Neural crest cell (in vitro differentiated cells): ENCODE results near the gene GPER1. TPM values are rescaled to one million over a fixed set of nuclear protein-coding genes. Genes with fewer than 3 reads are reported as not detected.
"Not testable (repeated sequence)": the region's sequence is repeated elsewhere in the genome, so short reads cannot be mapped to it uniquely, and the experiment has no call there.

Source experiments
- DNase-seq: peaks from one replicate; pipeline ENCODE4 v3.0.0; 2021; ENCODE audit warnings: low read depth, mixed read lengths, low spot score
- H3K27ac Mint-ChIP-seq: one replicate; pipeline ENCODE4 v1.8.0; 2021; ENCODE audit warnings: mild to moderate bottlenecking, mixed read lengths; ENCODE audit not compliant: unreplicated experiment
- H3K27me3 Mint-ChIP-seq: 2 replicates; pipeline ENCODE4 v1.8.0; 2021; ENCODE audit warnings: low read depth, mild to moderate bottlenecking, mixed read lengths
- H3K36me3 Mint-ChIP-seq: 2 replicates; pipeline ENCODE4 v1.8.0; 2021; ENCODE audit warnings: low read depth, mild to moderate bottlenecking, mixed read lengths
- H3K4me1 Mint-ChIP-seq: 2 replicates; pipeline ENCODE4 v1.8.0; 2021; ENCODE audit warnings: mixed read lengths
- H3K4me3 Mint-ChIP-seq: one replicate; pipeline ENCODE4 v1.8.0; 2021; ENCODE audit warnings: mild to moderate bottlenecking, mixed read lengths
- H3K9me3 Mint-ChIP-seq: 2 replicates; pipeline ENCODE4 v1.8.0; 2021; ENCODE audit warnings: mixed read lengths
- total RNA-seq: library from RNA; stranded (reverse); gene quantifications from 2 replicates; pipeline ENCODE4 v1.2.1, GENCODE V29; 2021
- TF ChIP-seq, protein P1 (sequence below): fragments of 200-600 bp; sonication (generic); conservative IDR thresholded peaks from 2 replicates; pipeline ENCODE4 v1.5.0; 2021; ENCODE audit warnings: antibody characterized with exemption, mild to moderate bottlenecking

The GPER1 gene
- total RNA-seq, 1 donor from 2014 or later: 0.91 TPM

DNA sequence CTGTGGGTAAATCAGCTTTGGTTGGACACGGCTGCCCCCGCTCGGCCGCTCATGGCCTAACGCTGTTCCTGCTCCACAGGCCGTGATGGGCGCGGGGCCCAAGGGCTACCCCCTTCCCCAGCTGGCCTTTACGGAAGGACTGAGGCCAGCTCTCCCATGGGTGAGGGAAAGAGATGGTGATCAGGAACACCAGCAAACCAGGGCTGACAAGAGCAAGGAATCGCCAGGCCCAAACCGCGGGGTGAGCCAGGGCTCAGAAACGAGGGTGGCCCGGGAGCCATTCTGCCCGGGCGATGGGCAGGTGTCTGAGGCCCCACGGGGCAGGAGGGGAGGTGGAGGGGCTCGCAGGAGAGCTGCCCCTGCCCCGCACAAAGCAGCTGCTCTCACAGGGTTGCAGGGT is 26.6 kb downstream of the GPER1 start:
- DNase-seq: no peak
- Mint-ChIP-seq H3K27me3 (no peaks in the 10 kb centered on the region), H3K4me1 (no peaks in the 10 kb centered on the region), H3K4me3 (no peak overlapping the region), H3K27ac (no peak overlapping the region), H3K36me3 (peaks cover 14% of the 10 kb centered on the region), H3K9me3 (no peaks in the 10 kb centered on the region)
- TF ChIP-seq, protein P1, sequence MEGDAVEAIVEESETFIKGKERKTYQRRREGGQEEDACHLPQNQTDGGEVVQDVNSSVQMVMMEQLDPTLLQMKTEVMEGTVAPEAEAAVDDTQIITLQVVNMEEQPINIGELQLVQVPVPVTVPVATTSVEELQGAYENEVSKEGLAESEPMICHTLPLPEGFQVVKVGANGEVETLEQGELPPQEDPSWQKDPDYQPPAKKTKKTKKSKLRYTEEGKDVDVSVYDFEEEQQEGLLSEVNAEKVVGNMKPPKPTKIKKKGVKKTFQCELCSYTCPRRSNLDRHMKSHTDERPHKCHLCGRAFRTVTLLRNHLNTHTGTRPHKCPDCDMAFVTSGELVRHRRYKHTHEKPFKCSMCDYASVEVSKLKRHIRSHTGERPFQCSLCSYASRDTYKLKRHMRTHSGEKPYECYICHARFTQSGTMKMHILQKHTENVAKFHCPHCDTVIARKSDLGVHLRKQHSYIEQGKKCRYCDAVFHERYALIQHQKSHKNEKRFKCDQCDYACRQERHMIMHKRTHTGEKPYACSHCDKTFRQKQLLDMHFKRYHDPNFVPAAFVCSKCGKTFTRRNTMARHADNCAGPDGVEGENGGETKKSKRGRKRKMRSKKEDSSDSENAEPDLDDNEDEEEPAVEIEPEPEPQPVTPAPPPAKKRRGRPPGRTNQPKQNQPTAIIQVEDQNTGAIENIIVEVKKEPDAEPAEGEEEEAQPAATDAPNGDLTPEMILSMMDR: no peak

DNA sequence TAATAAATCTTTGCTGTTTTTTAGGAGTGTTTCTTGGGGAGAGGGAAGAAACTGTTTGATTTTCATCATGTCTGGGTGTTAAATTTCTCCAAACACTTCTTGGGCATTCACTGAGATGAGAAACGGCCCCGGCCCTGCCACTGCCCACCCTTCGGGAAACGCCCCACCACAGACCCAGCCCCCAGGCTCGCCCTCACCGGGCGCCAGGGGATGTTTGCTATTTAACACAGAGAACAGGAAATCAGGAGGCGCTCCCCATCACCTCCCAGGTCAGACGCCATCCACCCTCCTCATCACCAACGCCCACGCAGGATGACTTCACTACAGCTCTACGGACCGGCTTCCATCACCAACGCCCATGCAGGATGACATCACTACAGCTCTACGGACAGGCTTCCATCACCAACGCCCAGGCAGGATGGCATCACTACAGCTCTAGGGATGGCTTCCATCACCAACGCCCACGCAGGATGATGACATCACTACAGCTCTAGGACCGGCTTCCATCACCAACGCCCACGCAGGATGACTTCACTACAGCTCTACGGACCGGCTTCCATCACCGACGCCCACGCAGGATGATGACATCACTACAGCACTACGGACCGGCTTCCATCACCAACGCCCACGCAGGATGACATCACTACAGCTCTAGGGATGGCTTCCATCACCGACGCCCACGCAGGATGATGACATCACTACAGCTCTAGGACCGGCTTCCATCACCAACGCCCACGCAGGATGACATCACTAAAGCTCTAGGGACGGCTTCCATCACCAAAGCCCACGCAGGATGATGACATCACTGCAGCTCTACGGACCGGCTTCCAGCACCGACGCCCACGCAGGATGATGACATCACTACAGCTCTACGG is 27.5 kb downstream of the GPER1 start:
- not testable (repeated sequence) for H3K27me3 Mint-ChIP-seq, H3K27ac Mint-ChIP-seq, H3K4me3 Mint-ChIP-seq, H3K4me1 Mint-ChIP-seq, H3K9me3 Mint-ChIP-seq, DNase-seq
- peaks cover 14% of the 10 kb centered on the region for H3K36me3 Mint-ChIP-seq

DNA sequence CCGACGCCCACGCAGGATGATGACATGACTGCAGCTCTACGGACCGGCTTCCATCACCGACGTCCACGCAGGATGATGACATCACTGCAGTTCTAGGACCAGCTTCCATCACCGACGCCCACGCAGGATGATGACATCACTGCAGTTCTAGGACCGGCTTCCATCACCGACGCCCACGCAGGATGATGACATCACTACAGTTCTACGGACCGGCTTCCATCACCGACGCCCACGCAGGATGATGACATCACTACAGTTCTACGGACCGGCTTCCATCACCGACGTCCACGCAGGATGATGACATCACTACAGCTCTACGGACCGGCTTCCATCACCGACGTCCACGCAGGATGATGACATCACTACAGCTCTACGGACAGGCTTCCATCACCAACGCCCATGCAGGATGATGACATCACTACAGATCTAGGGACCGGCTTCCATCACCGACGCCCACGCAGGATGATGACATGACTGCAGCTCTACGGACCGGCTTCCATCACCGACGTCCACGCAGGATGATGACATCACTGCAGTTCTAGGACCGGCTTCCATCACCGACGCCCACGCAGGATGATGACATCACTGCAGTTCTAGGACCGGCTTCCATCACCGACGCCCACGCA is 28.6 kb downstream of the GPER1 start:
- not testable (repeated sequence) for DNase-seq, H3K27me3 Mint-ChIP-seq, H3K4me3 Mint-ChIP-seq, H3K9me3 Mint-ChIP-seq, H3K4me1 Mint-ChIP-seq, H3K27ac Mint-ChIP-seq
- peaks cover 14% of the 10 kb centered on the region for H3K36me3 Mint-ChIP-seq

DNA sequence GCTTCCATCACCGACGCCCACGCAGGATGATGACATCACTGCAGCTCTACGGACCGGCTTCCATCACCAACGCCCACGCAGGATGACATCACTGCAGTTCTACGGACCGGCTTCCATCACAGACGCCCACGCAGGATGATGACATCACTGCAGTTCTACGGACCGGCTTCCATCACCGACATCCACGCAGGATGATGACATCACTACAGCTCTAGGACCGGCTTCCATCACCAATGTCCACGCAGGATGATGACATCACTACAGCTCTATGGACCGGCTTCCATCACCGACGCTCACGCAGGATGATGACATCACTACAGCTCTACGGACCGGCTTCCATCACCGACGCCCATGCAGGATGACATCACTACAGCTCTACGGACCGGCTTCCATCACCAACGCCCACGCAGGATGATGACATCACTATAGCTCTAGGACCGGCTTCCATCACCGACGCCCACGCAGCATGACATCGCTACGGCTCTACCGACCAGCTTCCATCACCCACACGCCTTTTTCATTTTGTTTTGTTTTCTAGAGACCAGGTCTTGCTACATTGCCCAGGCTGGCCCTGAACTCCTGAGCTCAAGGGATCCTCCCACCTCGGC is 29.5 kb downstream of the GPER1 start:
- Mint-ChIP-seq H3K36me3 (peaks cover 14% of the 10 kb centered on the region), H3K9me3 (no peaks in the 10 kb centered on the region), H3K4me3 (no peak overlapping the region), H3K27ac (no peak overlapping the region), H3K4me1 (no peaks in the 10 kb centered on the region), H3K27me3 (no peaks in the 10 kb centered on the region)
- TF ChIP-seq, protein P1: no peak
- no peak for DNase-seq

DNA sequence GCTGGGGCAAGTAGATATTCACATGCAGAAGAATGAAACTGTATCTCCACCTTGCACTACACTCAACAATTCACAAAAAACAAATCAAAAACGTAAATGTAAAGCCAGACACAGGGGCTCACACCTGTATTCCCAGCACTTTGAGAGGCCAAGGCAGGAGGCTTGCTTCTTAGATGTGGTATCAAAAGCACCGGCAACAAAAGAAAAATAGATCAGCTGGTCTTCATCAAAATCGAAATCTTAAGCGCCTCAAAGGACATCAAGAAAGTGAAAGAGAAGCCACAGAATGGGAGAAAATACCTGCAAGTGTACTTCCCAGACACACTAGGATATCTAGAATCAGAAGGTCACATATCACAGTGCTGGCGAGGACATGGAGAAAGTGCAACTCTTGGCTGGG is 31.3 kb downstream of the GPER1 start:
- TF ChIP-seq, protein P1: no peak
- no peak for DNase-seq
- no peaks in the 10 kb centered on the region for H3K9me3 Mint-ChIP-seq
- no peaks in the 10 kb centered on the region for H3K27me3 Mint-ChIP-seq
- no peak overlapping the region for H3K4me3 Mint-ChIP-seq
- peaks cover 14% of the 10 kb centered on the region for H3K36me3 Mint-ChIP-seq
- H3K4me1 Mint-ChIP-seq: peaks cover 8% of the 10 kb centered on the region
- no peak overlapping the region for H3K27ac Mint-ChIP-seq

DNA sequence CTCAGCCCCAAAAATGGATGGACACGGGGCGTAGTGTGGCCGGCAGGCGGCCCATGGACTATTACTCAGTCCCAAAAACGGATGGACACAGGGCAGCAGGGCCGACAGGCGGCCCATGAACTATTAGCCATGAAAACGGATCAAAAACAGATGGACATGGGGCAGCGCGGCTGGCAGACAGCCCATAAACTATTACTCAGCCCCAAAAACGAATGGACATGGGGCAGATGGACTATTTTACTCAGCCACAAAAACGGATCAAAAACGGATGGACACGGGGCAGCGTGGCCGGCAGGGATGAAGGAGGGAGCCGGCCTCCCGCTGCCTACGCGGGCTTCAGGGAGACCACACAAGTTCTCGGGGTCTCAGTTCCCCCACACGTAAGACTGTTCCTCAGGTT is 32.9 kb downstream of the GPER1 start:
- peaks cover 8% of the 10 kb centered on the region for H3K4me1 Mint-ChIP-seq

More for the DNA sequence above, 32.9 kb downstream of the GPER1 start:
- Mint-ChIP-seq H3K27ac (no peak overlapping the region), H3K4me3 (no peak overlapping the region), H3K9me3 (no peaks in the 10 kb centered on the region), H3K36me3 (peaks cover 13% of the 10 kb centered on the region), H3K27me3 (no peaks in the 10 kb centered on the region)
- TF ChIP-seq, protein P1: no peak
- DNase-seq: no peak
